SJCRH30 (cell line): ENCODE measurements around the gene PABPC1L. TPM values are rescaled to one million over a fixed set of nuclear protein-coding genes. Genes with fewer than 3 reads are reported as not detected.
A peak's percentile ranks its signal among the peaks of the same experiment; 100 is the strongest.
"Not testable (repeated sequence)": the region's sequence is repeated elsewhere in the genome, so short reads cannot be mapped to it uniquely, and the experiment has no call there.

ENCODE experiments used
- DNase-seq, 2 experiments: peaks; one replicate each; pipeline ENCODE4 v3.0.0-alpha.2; 2015 to 2020
- H3K27ac ChIP-seq: fragments of 250-450 bp; sonication (Bioruptor Pico); 2 replicates; pipeline ENCODE4 v1.5.1; 2020; ENCODE audit warnings: mild to moderate bottlenecking, moderate library complexity
- H3K27me3 ChIP-seq: fragments of 250-450 bp; sonication (Bioruptor Pico); 2 replicates; pipeline ENCODE4 v1.5.1; 2020; ENCODE audit warnings: mild to moderate bottlenecking, moderate library complexity
- H3K36me3 ChIP-seq: fragments of 250-450 bp; sonication (Bioruptor Pico); 2 replicates; pipeline ENCODE4 v1.5.1; 2020; ENCODE audit warnings: mild to moderate bottlenecking, moderate library complexity
- H3K4me1 ChIP-seq: fragments of 250-450 bp; sonication (Bioruptor Pico); 2 replicates; pipeline ENCODE4 v1.5.1; 2020; ENCODE audit warnings: mild to moderate bottlenecking, moderate library complexity
- H3K4me3 ChIP-seq: fragments of 250-450 bp; sonication (Bioruptor Pico); 2 replicates; pipeline ENCODE4 v1.5.1; 2020; ENCODE audit warnings: mild to moderate bottlenecking, moderate library complexity
- H3K9me3 ChIP-seq: fragments of 250-450 bp; sonication (Bioruptor Pico); replicated peaks from 2 replicates; pipeline ENCODE4 v1.5.1; 2020; ENCODE audit warnings: mild to moderate bottlenecking, moderate library complexity
- total RNA-seq: library from RNA; depleted of rRNA; stranded (reverse); fragments of >200 nt; shearing (Covaris generic); gene quantifications from 2 replicates; pipeline ENCODE4 v1.2.3, GENCODE V29; 2014; rRNA removed

The PABPC1L gene
- total RNA-seq: 9.3 and 15.9 TPM in 2 replicates

- H3K27me3 ChIP-seq: no peaks in the 10 kb centered on the region
- peak within 1 kb of the TSS; percentile 12; the same call in 1 of the 2 replicates for H3K27ac ChIP-seq
- peaks cover 34% of the 10 kb centered on the region for H3K36me3 ChIP-seq
- peak within 1 kb of the TSS; percentile 76 for H3K4me3 ChIP-seq
- no peaks in the 10 kb centered on the region for H3K9me3 ChIP-seq
- H3K4me1 ChIP-seq: no peaks in the 10 kb centered on the region; the same call in 1 of the 2 replicates
- peak; percentile 70 to 78 for DNase-seq
These were observed at the start of gene PABPC1L for GRCh38 chr20:44909872-44910689. TSS of gene PABPC1L (plus strand) at chr20:44910060. CDS start at chr20:44910144, 84 bp downstream.

GRCh38 chr20:44861531-44862006 lies 48.3 kb upstream of the PABPC1L start:
- H3K27ac ChIP-seq: no peak overlapping the region
- H3K27me3 ChIP-seq: peaks cover 7% of the 10 kb centered on the region; the same call in 1 of the 2 replicates
- H3K4me3 ChIP-seq: no peak overlapping the region
- H3K4me1 ChIP-seq: peaks cover 4% of the 10 kb centered on the region
- DNase-seq: peak in 1 of 2 experiments; percentile 33
- H3K9me3 ChIP-seq: no peaks in the 10 kb centered on the region
- H3K36me3 ChIP-seq: no peaks in the 10 kb centered on the region

- Histone ChIP-seq H3K36me3 (no peaks in the 10 kb centered on the region), H3K9me3 (no peaks in the 10 kb centered on the region), H3K4me3 (no peak overlapping the region), H3K4me1 (peaks cover 4% of the 10 kb centered on the region; the same call in 1 of the 2 replicates), H3K27ac (no peak overlapping the region), H3K27me3 (peaks cover 14% of the 10 kb centered on the region; the same call in 1 of the 2 replicates)
- DNase-seq: no peak
These were observed 47.6 kb upstream of the PABPC1L start for GRCh38 chr20:44862286-44862685.

- not testable (repeated sequence) for DNase-seq, H3K9me3 ChIP-seq
These were observed 46.3 kb upstream of the PABPC1L start for GRCh38 chr20:44863365-44864084.

GRCh38 chr20:44864493-44864892 lies 45.4 kb upstream of the PABPC1L start:
- H3K27me3 ChIP-seq: peaks cover 18% of the 10 kb centered on the region; the same call in 1 of the 2 replicates
- not testable (repeated sequence) for DNase-seq, H3K9me3 ChIP-seq, H3K36me3 ChIP-seq, H3K27ac ChIP-seq, H3K4me3 ChIP-seq, H3K4me1 ChIP-seq

More at GRCh38 chr20:44863365-44864084, 46.3 kb upstream of the PABPC1L start:
- not testable (repeated sequence) for H3K4me1 ChIP-seq, H3K27ac ChIP-seq, H3K4me3 ChIP-seq, H3K36me3 ChIP-seq
- peaks cover 16% of the 10 kb centered on the region; the same call in 1 of the 2 replicates for H3K27me3 ChIP-seq

- Histone ChIP-seq H3K36me3 (no peaks in the 10 kb centered on the region), H3K27ac (no peak overlapping the region), H3K9me3 (no peaks in the 10 kb centered on the region), H3K27me3 (peaks cover 18% of the 10 kb centered on the region; the same call in 1 of the 2 replicates), H3K4me3 (no peak overlapping the region), H3K4me1 (no peaks in the 10 kb centered on the region)
- DNase-seq: no peak
These were observed 43.0 kb upstream of the PABPC1L start for GRCh38 chr20:44866703-44867335.

- Histone ChIP-seq H3K36me3 (no peaks in the 10 kb centered on the region), H3K27ac (no peak overlapping the region), H3K4me3 (no peak overlapping the region), H3K9me3 (no peaks in the 10 kb centered on the region), H3K4me1 (no peaks in the 10 kb centered on the region), H3K27me3 (peaks cover 17% of the 10 kb centered on the region)
- DNase-seq: no peak
These were observed 40.4 kb upstream of the PABPC1L start for GRCh38 chr20:44869471-44869870.

GRCh38 chr20:44882360-44882759 lies 27.5 kb upstream of the PABPC1L start:
- H3K27me3 ChIP-seq, H3K9me3 ChIP-seq, H3K4me3 ChIP-seq, DNase-seq, H3K36me3 ChIP-seq, H3K27ac ChIP-seq, H3K4me1 ChIP-seq: not testable (repeated sequence)

- Histone ChIP-seq H3K9me3 (no peaks in the 10 kb centered on the region), H3K27ac (no peak overlapping the region), H3K36me3 (peaks cover 7% of the 10 kb centered on the region), H3K4me1 (peaks cover 9% of the 10 kb centered on the region), H3K4me3 (no peak overlapping the region), H3K27me3 (no peaks in the 10 kb centered on the region)
- DNase-seq: peak in 1 of 2 experiments; percentile 43
These were observed 26.5 kb upstream of the PABPC1L start for GRCh38 chr20:44883214-44883902.

GRCh38 chr20:44884907-44885391 lies 24.9 kb upstream of the PABPC1L start:
- H3K4me1 ChIP-seq: peaks cover 9% of the 10 kb centered on the region
- H3K9me3 ChIP-seq: no peaks in the 10 kb centered on the region
- no peak overlapping the region; the same call in 1 of the 2 replicates for H3K27ac ChIP-seq
- DNase-seq: peak in 1 of 2 experiments; percentile 16
- H3K4me3 ChIP-seq: peak overlapping the region; percentile 99
- peaks cover 19% of the 10 kb centered on the region for H3K36me3 ChIP-seq
- no peaks in the 10 kb centered on the region for H3K27me3 ChIP-seq

- DNase-seq: peak; percentile 100
- Histone ChIP-seq H3K36me3 (peaks cover 20% of the 10 kb centered on the region), H3K4me3 (peak within 1 kb of the TSS; percentile 99), H3K27me3 (no peaks in the 10 kb centered on the region), H3K27ac (peak within 1 kb of the TSS; percentile 85), H3K9me3 (no peaks in the 10 kb centered on the region), H3K4me1 (peaks cover 9% of the 10 kb centered on the region)
These were observed 24.2 kb upstream of the PABPC1L start, which contains the start of gene YWHAB for GRCh38 chr20:44885392-44886265. TSS of gene YWHAB (plus strand) at chr20:44885705. CDS start at chr20:44901534, 15,829 bp downstream.

GRCh38 chr20:44886266-44886651 lies 23.6 kb upstream of the PABPC1L start:
- no peak for DNase-seq
- H3K9me3 ChIP-seq: no peaks in the 10 kb centered on the region
- H3K27ac ChIP-seq: peak overlapping the region; percentile 85
- peaks cover 24% of the 10 kb centered on the region for H3K36me3 ChIP-seq
- H3K27me3 ChIP-seq: no peaks in the 10 kb centered on the region
- H3K4me1 ChIP-seq: peaks cover 9% of the 10 kb centered on the region
- H3K4me3 ChIP-seq: peak overlapping the region; percentile 99

GRCh38 chr20:44886828-44887227 lies 23.0 kb upstream of the PABPC1L start:
- Histone ChIP-seq H3K27ac (no peak overlapping the region), H3K4me3 (peak overlapping the region; percentile 99), H3K9me3 (no peaks in the 10 kb centered on the region), H3K36me3 (peaks cover 30% of the 10 kb centered on the region), H3K4me1 (peaks cover 9% of the 10 kb centered on the region), H3K27me3 (no peaks in the 10 kb centered on the region)
- no peak for DNase-seq
